Activated gamma-delta T cell treated with Interleukin-2 at 50 U/mL for 16 hours (primary cell): ENCODE measurements around the gene NINJ1.
"Not testable (repeated sequence)": the region's sequence is repeated elsewhere in the genome, so short reads cannot be mapped to it uniquely, and the experiment has no call there.

Experiments
- DNase-seq: peaks from one replicate; pipeline ENCODE4 v3.0.0-alpha.2; 2020

The NINJ1 gene

DNA sequence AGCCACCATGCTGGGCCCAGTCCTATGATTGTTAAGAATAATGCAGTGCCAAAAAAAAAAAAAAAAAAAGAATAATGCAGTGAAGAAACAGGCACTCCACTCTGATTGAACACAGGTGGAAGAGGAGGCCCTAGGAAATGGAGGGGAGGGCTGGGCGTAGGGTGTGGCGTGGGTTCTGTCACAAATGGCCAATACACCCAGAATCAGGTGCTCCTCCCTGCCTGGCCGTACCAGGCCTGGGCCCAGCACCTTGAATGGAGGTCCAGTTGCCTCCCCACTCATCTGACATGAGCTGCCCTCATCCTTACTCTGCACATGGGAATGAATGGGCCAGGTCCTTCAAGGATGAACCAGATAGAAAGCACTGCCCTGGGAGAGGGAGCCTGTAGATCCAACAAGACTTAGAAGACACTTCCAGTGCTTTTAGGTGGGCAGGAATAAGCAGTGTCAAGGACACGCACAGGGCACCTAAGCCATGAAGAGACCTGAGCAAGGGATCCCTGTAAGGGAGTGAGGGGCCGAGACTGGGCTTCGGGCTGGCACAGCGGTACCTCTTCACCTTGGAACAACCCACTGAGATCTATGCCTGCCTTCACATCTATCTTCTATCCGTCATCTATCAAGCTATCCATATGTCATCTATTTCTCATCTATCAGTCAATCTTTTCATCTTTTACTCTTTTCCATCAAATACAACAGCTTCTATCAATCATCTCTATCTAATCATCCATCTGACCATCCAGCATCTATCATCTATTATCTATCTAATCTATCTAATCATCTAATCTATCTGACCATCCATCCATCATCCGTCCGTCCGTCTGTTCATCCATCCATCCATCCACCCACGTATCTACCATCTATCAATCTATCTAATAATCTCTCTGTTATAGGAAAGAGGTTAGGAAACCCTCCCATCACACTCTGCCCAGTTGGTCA lies 15.9 kb downstream of the NINJ1 start:
- DNase-seq, result no peak

DNA sequence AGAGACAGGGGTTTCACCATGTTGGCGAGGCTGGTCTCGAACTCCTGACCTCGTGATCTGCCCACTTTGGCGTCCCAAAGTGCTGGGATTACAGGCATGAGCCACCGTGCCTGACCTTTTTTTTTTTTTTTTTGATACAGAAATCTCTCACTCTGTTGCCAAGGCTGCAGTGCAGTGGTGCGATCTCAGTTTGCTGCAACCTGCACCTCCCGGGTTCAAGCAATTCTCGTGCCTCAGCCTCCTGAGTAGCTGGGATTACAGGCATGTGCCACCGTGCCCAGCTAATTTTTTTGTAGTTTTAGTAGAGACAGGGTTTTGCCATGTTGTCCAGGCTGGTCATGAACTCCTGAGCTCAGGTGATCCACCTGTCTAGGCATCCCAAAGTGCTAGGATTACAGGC lies 16.5 kb downstream of the NINJ1 start:
- not testable (repeated sequence) for DNase-seq

DNA sequence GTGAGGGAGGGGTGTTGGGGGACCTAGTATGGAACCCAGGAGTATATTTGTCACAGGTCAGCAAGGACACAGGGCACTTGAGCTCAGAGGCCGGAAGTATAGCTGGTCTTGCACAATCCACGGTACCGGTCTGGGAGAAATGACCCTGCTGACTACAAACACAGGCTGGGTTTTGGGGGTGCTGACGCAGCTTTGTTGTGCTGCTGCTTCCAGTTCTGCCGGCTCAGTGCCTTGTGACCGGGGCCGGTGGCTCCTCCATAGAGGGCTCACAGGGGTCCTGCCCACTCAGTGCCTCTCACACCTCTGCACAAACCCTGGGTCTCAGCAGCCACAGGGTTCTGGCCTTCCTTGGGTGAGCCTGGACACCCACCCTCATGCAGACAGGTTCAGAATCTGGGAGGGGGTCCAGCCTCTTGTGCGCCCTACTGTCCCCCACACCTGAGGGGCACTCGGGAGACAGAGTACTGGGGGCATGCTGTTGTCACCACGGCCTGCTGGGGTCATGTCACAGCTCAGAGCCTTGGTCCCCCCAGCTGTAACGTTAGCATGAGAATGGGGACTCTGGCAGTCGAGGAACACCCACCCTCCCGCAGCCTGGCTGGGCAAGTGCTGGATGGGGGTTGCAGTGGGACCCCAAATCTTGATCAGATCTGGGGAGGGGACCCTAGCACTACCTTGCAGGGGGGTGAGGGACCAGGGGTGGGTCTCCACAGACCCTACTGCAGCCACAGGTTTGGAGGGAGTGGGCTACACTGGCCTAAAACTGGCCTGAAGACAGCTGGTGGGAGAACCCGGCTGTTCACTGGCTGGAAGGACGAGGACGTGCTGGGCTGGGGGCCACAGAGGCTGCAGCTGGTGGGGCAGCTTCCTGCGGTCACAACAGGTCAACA lies 17.7 kb downstream of the NINJ1 start:
- DNase-seq, result no peak

DNA sequence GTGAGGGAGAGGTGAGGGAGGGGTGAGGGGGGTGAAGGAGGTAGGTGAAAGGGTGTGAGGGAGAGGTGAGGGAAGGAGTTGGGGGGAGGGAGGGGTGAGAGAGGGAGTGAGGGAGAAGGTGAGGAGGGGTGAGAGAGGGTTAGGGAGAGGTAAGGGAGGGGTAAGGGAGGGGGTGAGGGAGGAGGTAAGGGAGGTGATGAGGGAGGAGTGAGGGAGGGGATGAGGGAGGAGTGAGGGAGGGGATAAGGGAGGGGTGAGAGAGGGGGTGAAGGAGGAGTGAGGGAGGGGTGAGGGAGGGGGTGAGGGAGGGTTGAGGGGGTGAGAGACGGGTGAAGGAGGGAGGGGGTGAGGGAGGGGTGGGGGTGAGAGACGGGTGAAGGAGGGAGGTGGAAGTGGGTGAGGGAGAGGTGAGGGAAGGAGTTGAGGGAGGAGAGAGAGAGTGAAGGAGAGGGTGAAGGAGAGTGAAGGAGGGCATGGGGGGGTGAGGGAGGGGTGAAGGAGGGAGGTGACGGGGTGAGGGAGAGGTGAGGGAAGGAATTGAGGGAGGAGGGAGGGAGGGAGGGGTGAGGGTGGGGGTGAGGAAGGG lies 18.5 kb downstream of the NINJ1 start:
- no peak for DNase-seq

DNA sequence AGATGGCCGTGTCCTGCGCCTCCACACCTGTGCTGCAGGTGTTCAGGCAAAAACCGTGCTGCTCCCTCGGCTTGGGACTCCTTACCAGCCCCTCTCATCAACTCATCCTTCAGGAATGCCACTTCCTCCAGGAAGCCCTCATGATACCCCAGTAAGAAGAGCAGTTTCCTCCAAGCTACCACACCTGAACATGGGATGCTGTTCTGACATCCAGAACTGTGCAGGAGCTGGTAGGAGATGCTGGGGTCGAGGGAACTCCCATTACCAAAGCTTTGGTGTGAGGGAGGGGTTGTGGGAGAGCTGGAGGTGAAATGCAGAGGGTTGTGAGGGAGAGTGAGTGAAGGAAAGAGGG lies 19.1 kb downstream of the NINJ1 start:
- DNase-seq, result no peak

DNA sequence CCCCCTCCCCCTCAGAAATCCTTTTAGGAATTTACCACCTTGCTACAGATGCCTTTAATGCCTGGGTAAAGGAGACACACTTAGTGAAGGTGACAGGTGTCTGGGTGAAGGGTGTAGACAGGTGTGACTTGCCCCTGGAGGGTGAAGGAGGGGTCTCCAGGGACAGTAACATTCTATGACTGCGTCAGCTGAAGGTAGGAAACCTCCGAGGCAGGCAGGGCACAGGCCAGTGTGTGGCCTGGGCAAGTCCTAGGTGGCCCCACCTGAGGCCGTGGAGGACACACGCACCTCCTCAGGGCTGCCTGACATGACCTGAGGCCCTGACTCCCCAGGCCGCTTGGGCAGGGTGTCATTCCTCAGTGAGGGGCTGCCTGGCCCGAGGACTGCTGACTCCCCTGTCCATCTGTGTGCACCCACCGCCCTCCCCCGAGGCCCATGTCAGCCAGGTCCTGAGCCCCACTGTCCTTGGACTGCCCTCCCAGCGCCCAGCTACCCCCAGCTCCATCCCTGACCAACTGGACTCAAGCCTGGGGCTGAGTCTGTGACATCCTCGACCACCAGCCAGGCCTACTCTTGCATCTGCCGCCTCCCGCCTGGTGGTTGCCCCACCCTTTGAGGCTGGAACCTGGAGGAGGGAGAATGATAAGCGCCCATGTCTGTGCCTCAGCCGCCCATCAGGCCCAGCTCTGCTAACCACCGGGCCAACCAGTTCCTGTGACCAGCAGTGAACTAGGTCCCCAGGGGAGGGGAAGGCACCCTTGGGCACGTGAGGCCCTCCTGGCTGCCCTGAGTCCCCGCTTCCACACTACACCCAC lies 19.7 kb downstream of the NINJ1 start:
- no peak for DNase-seq

DNA sequence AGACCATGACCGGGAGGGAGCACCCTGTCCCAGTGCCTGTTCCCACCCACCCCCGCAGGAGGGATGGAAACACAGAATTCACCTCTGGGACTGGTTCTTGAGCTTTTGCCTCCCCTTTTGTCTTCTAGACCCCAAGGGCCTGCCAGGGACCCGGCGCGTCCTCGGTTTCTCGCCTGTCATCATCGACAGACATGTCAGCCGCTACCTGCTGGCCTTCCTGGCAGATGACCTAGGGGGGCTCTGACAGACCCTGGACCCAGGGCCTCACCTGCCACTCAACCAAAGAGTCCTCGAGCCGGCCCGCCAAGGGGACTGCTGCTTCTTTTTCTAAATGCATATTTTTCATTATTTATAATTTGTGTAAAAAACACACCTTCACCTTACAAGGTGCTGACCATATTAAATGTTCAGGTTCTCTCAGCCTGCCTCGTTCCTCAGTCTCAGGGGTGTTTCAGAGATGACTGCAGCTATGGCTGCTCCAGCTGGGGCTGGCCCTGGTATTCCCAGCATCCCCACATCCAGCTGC lies 21.1 kb downstream of the NINJ1 start:
- DNase-seq, result no peak

DNA sequence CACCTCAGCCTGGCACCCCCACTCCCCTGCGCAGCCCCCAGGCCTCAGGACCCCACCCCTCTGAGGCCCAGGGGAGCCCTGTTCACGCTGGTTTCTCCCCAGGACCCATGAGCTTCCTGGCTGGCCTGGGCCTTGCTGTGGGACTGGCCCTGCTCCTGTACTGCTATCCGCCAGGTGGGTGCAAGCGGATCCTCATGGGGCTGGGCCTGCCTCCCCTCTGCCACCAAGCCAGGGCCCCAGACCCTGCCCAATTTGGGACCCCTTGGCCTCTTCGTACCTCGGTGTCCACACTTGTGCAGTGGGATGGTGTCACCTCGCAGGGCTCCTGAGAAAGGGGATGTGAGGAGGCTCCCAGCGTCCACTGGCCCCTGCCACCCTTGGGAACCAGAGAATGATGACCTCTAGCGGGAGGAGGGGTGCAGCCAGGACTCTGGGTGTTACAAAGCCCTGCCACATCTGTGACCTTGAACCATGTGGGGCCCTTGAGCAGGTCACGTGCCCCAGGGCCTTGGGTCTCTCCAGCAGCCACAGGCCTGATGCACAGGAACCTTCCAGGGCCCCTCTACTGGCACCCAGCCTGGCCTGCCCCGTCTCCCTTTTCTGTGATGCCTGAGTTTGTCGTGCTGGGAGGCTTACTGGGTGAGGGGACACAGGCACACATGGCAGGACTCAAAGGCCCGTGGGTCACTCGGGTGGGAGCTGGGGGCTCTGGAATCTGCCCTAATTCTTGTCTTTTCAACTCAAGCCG lies 21.8 kb downstream of the NINJ1 start:
- no peak for DNase-seq

DNA sequence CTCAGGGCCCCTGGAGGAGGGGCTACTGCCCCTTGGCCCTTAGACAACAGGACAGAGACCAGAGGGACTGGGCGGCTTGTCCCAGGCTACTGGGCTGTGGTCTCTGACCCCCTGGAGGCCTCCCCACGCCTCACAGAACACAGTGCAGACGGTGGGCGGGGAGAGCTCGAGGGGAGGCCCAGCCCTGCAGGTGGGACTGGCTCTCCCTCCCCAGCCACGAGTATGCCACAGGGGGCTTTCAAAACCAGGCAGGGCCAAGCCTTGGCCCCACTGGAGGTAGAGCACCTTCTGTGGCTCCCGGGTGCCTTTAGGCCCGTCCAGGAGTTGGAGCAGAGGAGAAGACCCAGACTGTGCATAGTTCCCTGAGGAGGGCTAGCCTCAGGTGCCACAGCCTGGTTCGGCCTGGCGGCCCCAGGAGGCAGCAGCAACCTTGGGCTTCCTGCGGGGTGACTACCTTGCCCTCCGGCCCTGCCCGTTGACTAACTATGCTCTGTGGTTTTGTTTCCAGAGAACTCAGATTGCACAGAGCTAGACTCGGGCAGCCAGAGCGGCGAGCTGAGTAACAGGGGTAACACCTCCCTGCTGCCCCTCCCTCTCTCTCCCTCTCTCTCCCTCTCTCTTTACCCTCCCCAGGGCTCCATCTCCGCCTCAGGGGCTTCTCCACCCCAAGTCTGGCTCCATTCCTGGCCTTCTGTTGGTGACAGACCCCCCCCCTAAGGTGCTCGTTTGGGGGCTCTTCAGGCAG lies 22.5 kb downstream of the NINJ1 start:
- DNase-seq, result no peak

DNA sequence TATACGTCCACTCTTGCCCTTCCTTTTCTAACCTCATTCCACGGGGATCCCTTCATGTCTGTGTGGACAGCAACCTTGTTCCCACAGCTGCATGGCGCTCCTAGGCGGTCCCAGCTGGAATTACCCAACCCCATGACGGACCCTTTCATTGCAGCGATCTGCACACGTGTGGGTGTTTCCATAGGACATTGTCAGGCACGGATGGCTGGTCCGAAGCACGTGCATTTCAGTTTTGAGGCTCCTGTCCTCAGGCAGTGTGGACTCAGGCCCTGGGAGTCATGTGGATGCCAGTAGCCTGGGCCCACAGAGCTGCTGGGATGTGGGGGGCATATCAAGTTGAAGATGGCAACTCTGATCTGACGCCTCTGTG lies 23.1 kb downstream of the NINJ1 start:
- DNase-seq, result no peak

DNA sequence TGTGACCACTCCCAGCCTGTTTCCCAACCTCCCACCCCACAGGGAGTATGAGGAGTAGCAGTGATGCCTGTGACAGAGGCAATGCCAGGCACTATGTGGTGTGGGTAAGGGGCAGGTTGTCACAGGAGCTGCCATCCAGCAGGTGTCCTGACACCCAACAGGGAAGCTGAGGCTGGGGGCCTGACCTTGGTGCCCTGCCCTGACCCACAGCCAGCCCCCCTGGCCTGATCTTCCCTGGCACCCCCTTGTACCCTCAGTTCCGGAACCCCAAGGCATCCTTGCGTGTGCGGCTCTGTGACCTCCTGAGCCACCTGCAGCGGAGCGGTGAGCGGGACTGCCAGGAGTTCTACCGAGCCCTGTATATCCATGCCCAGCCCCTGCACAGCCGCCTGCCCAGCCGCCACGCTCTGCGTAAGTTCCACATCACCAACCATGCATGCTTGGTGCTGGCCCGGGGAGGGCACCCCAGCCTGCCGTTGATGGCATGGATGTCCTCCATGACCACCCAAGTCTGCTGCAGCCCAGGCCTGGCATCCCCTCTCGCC lies 23.7 kb downstream of the NINJ1 start:
- DNase-seq, result no peak

DNA sequence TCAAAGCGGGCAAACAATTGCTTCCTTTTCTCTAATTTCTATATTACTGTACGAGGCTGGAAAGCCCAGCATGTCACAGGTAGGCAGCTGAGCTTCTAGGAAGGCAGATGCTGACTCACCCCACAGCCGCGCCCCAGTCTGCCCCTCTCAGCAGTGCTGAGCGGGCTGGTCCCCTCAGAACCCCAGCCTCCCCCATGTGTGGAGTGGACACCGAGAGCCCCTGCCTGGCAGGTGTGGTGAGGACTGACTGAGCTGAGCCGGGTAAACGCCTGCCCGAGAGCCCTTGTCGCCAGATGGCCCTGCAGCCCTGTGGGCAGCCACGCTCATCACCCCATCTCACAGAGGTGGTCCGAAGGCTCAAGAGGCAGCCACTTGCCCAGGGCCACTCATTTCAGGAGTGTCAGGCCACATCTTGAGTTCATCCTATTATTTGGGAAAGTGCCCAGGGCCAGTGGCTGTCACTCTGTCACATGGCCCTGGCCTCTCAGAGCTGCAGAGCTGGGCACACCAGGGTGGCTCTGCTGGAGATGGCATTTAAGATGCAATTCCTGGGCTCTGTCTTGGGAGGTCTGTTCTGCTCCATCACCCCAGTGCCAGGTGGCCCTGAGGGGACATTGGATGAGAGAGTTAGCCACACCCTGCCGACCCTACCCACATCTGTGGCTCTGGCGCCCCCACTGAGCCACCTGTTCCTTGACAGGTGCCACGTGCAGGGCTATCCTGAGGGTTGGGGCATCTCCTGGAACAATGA lies 25.6 kb downstream of the NINJ1 start:
- DNase-seq, result no peak

DNA sequence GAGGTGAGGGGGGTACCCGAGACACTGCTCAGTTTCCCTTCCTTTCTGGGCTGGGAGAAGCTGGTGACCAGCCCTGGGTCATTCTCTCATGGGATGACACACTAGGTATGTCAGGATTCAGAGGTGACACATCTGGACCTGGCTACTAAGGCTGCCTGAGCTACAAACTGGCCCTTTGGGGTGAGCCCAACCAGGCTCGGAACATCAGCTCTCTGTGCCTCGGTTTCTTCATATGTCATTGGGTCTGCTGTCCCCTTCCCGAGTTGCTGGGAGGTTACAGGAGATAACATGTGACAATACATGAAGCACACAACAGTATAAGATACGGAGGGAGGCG lies 26.3 kb downstream of the NINJ1 start:
- no peak for DNase-seq

DNA sequence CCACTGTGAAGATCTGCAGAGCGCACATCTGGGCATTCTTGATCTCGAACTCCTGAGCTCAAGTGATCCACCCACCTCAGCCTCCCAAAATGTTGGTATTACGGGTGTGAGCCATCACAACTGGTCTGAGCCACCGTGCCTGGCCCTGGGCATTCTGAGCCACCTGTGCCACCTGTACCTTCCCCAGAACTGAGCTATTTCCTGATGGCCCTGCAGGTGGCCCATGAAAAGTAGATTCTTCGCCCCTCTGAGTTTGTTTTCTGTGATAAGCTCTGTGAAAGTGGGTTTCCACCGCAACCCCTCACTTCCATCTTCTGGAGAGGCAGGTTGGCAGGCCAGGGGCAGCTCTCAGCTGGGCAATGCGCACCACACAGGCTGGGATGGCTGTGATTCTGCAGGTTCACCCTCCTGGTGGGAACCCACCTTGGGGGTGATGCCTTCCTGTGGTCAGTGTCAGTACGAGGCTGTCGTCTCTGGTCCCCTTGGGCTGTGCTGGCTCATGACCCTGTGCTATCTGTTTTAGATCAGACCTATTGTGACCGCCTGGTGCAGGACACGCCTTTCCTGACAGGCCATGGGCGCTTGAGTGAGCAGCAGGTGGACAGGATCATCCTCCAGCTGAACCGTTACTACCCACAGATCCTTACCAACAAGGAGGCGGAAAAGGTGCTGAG lies 26.8 kb downstream of the NINJ1 start:
- no peak for DNase-seq

DNA sequence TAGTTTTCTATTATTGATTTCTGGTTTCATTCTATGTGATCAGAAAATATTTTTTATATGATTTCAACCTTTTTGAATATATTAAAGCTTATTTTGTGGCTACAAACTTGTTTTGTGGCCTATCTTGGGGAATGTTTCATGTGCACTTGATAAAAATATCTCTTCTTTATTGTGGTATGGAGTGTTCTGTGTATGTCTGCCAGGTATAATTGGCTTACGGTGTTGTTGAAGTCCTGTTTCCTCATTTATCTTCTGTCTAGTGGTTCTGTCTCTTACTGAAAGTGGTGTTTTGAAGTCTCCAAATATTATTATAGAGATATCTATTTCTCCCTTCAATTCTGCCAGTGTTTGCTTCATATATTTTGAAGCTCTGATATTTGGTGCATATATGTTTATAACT lies 28.4 kb downstream of the NINJ1 start:
- no peak for DNase-seq

DNA sequence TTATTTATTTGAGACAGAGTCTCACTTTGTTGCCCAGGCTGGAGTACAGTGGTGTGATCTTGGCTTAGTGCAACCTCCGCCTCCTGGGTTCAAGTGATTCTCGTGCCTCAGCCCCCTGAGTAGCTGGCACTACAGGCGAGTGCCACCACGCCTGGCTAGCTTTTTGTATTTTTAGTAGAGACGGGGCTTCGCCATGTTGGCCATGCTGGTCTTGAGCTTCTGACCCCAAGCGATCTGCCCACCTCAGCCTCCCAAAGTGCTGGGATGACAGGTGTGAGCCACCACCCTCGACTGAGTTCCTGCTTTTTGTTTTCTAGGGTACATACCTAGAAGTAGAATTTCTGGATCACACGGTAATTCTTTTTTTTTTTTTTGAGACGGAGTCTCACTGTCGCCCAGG lies 33.0 kb downstream of the NINJ1 start:
- DNase-seq, result not testable (repeated sequence)

DNA sequence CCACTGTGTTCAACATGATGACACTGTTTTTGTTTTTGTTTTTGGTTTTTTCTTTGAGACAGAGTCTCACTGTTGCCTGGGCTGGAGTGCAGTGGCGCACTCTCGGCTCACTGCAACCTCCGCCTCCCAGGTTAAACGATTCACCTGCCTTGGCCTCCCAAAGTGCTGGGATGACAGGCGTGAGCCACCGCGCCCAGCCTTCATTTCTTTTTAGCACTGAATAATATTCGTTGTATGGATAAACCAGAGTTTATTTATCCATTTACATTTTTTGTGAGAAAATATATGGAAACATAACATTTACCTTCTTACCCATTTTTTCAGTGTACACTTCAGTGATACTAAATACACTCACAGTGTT lies 33.8 kb downstream of the NINJ1 start:
- DNase-seq, result no peak

DNA sequence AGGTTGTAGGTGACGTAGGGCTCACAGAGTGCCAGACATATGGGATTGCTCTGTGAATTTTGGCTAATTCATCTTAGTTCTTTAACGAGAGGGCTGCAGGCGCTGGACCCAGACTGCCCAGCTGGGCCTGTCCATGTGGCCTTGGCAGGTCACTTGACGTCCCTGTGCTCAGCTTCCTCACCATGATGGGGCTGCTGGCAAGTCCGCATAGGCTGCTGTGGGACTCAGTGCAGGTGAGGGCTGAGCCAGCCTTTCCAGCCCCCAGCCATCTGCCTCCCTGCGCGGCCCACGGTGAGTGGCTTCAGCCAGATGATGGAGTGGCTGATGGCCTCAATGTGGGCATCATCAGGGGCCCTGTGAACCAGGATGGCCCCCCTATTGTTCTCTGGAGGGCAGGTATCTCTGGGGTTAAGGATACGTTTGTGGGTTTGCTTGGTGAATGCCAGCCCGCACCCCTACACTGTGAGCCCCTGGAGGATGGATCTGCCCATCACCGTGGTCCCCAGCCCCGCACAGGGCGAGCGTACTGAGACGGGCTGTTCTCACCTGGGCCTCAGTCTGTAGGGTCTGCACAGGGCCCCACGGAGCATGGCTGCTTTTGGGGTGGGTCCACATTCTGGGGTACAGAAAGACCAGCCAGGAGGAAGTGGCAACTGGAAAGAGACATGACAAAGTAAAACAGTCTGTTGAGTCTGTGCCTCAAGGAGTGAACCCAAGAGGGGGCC lies 34.3 kb downstream of the NINJ1 start:
- DNase-seq, result peak; percentile 3
